Endothelial cell (in vitro differentiated cells): ENCODE results near the gene GBA2. TPM values are rescaled to one million over a fixed set of nuclear protein-coding genes. Genes with fewer than 3 reads are reported as not detected.

Source experiments
- DNase-seq: peaks from one replicate; pipeline ENCODE4 v3.0.0; 2021; ENCODE audit warnings: low spot score
- H3K27ac Mint-ChIP-seq: one replicate; pipeline ENCODE4 v1.8.0; 2021; ENCODE audit warnings: mixed read lengths, inconsistent platforms; ENCODE audit not compliant: unreplicated experiment
- H3K27me3 Mint-ChIP-seq: one replicate; pipeline ENCODE4 v1.8.0; 2021; ENCODE audit warnings: mild to moderate bottlenecking, moderate library complexity, mixed read lengths, inconsistent platforms; ENCODE audit not compliant: unreplicated experiment
- H3K36me3 Mint-ChIP-seq: one replicate; pipeline ENCODE4 v1.8.0; 2021; ENCODE audit warnings: mild to moderate bottlenecking, low read depth, mixed read lengths, inconsistent platforms; ENCODE audit not compliant: unreplicated experiment
- H3K4me1 Mint-ChIP-seq: one replicate; pipeline ENCODE4 v1.8.0; 2021; ENCODE audit warnings: mild to moderate bottlenecking, mixed read lengths, inconsistent platforms; ENCODE audit not compliant: unreplicated experiment
- H3K4me3 Mint-ChIP-seq: one replicate; pipeline ENCODE4 v1.8.0; 2021; ENCODE audit warnings: mild to moderate bottlenecking, mixed read lengths, inconsistent platforms; ENCODE audit not compliant: unreplicated experiment
- H3K9me3 Mint-ChIP-seq: one replicate; pipeline ENCODE4 v1.8.0; 2021; ENCODE audit warnings: mixed read lengths, inconsistent platforms; ENCODE audit not compliant: unreplicated experiment
- CTCF ChIP-seq: fragments of 200-600 bp; sonication (generic); IDR thresholded peaks from one replicate; pipeline ENCODE4 v1.5.0; 2021; ENCODE audit warnings: antibody characterized with exemption; ENCODE audit not compliant: unreplicated experiment
- total RNA-seq: library from RNA; stranded (reverse); fragmentation: NEBNext Ultra II Directional; extraction: Animal tissue kit (Norgen Biotek cat#: 25700); gene quantifications from one replicate; pipeline ENCODE4 v1.2.1, GENCODE V29; 2021; ENCODE audit not compliant: unreplicated experiment

GBA2 gene
- total RNA-seq, 1 donor from 2014 or later = 200 TPM

GRCh38 chr9:35723908-35724307, 25.1 kb downstream of the GBA2 start:
- Mint-ChIP-seq H3K36me3 (peaks cover 66% of the 10 kb centered on the region), H3K4me1 (peaks cover 14% of the 10 kb centered on the region), H3K9me3 (no peaks in the 10 kb centered on the region), H3K4me3 (peak overlapping the region; percentile 65), H3K27me3 (peaks cover 13% of the 10 kb centered on the region), H3K27ac (no peak overlapping the region)
- no peak for DNase-seq
- no peak for TF ChIP-seq CTCF

GRCh38 chr9:35723426-35723825, 25.6 kb downstream of the GBA2 start:
- no peak for TF ChIP-seq CTCF
- no peaks in the 10 kb centered on the region for H3K9me3 Mint-ChIP-seq
- peak overlapping the region; percentile 54 for H3K4me3 Mint-ChIP-seq
- peaks cover 69% of the 10 kb centered on the region for H3K36me3 Mint-ChIP-seq
- no peak for DNase-seq
- no peak overlapping the region for H3K27ac Mint-ChIP-seq
- peaks cover 14% of the 10 kb centered on the region for H3K4me1 Mint-ChIP-seq
- peaks cover 13% of the 10 kb centered on the region for H3K27me3 Mint-ChIP-seq

GRCh38 chr9:35719546-35719945, 29.5 kb downstream of the GBA2 start:
- H3K36me3 Mint-ChIP-seq = peaks cover 86% of the 10 kb centered on the region

GRCh38 chr9:35718721-35719511, 30.1 kb downstream of the GBA2 start:
- TF ChIP-seq CTCF = no peak
- no peak for DNase-seq
- Mint-ChIP-seq H3K4me1 (no peaks in the 10 kb centered on the region), H3K27me3 (peaks cover 10% of the 10 kb centered on the region), H3K36me3 (peaks cover 87% of the 10 kb centered on the region), H3K4me3 (peak overlapping the region; percentile 85), H3K9me3 (no peaks in the 10 kb centered on the region), H3K27ac (no peak overlapping the region)

More at GRCh38 chr9:35719546-35719945, 29.5 kb downstream of the GBA2 start:
- H3K9me3 Mint-ChIP-seq = no peaks in the 10 kb centered on the region
- H3K27me3 Mint-ChIP-seq = peaks cover 12% of the 10 kb centered on the region
- no peak overlapping the region for H3K27ac Mint-ChIP-seq
- H3K4me3 Mint-ChIP-seq = peak overlapping the region; percentile 76
- H3K4me1 Mint-ChIP-seq = peaks cover 3% of the 10 kb centered on the region
- DNase-seq = no peak
- no peak for TF ChIP-seq CTCF

- Mint-ChIP-seq H3K4me1 (no peaks in the 10 kb centered on the region), H3K36me3 (peaks cover 84% of the 10 kb centered on the region), H3K27ac (peak overlapping the region; percentile 52), H3K9me3 (no peaks in the 10 kb centered on the region), H3K27me3 (peaks cover 9% of the 10 kb centered on the region), H3K4me3 (no peak overlapping the region)
- no peak for DNase-seq
- no peak for TF ChIP-seq CTCF
Measured at GRCh38 chr9:35717132-35717870, 31.7 kb downstream of the GBA2 start.
